SJSA1 (cell line): Measurements from ENCODE around the gene VAPB. TPM values are rescaled to one million over a fixed set of nuclear protein-coding genes. Genes with fewer than 3 reads are reported as not detected.
"Not testable (repeated sequence)": the region's sequence is repeated elsewhere in the genome, so short reads cannot be mapped to it uniquely, and the experiment has no call there.

Experiments used
- DNase-seq, 2 experiments: peaks; one replicate each; pipeline ENCODE4 v3.0.0-alpha.2; 2015 to 2020; ENCODE audit warnings: low spot score in 2 of 2, low read depth in 1 of 2
- H3K27ac ChIP-seq: fragments of 250-450 bp; sonication (Bioruptor Pico); 2 replicates; pipeline ENCODE4 v1.5.1; 2020; ENCODE audit warnings: mild to moderate bottlenecking, moderate library complexity
- H3K27me3 ChIP-seq: fragments of 250-450 bp; sonication (Bioruptor Pico); replicated peaks from 2 replicates; pipeline ENCODE4 v1.5.1; 2020; ENCODE audit warnings: mild to moderate bottlenecking, moderate library complexity
- H3K36me3 ChIP-seq: fragments of 250-450 bp; sonication (Bioruptor Pico); 2 replicates; pipeline ENCODE4 v1.5.1; 2020; ENCODE audit warnings: mild to moderate bottlenecking
- H3K4me1 ChIP-seq: fragments of 250-450 bp; sonication (Bioruptor Pico); replicated peaks from 2 replicates; pipeline ENCODE4 v1.6.1; 2021; ENCODE audit warnings: mild to moderate bottlenecking
- H3K4me3 ChIP-seq: fragments of 250-450 bp; sonication (Bioruptor Pico); 2 replicates; pipeline ENCODE4 v1.5.1; 2020; ENCODE audit warnings: mild to moderate bottlenecking
- H3K9me3 ChIP-seq: fragments of 250-450 bp; sonication (Bioruptor Pico); replicated peaks from 2 replicates; pipeline ENCODE4 v1.5.1; 2020; ENCODE audit warnings: mild to moderate bottlenecking
- total RNA-seq: library from RNA; depleted of rRNA; stranded (reverse); fragments of >200 nt; shearing (Covaris generic); gene quantifications from 2 replicates; pipeline ENCODE4 v1.2.3, GENCODE V29; 2014

VAPB gene
- total RNA-seq, 1 experiment from 2014 or later, result 16.7 TPM

DNA sequence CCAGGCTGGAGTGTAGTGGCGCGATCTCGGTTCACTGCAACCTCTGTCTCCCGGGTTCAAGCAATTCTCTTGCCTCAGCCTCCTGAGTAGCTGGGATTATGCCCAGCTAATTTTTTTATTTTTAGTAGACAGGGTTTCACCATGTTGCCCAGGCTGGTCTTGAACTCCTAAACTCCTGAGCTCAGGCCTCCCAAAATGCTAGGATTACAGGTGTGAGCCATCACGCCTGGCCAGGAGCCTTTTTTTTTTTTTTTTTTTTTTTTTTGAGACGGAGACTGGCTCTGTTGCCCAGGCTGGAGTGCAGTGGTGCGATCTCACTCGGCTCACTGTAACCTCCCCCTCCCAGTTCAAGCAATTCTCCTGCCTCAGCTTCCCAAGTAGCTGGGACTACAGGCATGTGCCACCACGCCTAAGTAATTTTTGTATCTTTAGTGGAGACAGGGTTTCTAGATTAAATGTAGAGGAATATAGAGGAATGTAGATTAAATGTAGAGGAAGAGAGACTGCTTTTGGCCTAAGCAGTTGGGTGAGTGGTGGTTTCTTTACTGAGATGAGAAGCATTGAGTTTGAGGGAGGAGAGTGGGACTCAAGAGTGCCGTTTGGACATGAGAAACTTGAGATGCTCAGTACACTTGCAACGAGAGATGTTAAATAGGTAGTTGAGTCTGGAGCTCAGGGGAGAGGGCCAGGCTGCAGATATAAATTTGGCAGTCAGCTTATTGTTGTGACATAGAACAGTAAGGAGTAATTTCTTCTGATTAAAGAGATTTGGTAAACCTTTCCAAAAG lies 16.7 kb downstream of the VAPB start:
- no peak overlapping the region for H3K4me3 ChIP-seq
- peaks cover 10% of the 10 kb centered on the region; the same call in 1 of the 2 replicates for H3K36me3 ChIP-seq
- H3K4me1 ChIP-seq, result peaks cover 36% of the 10 kb centered on the region
- H3K27me3 ChIP-seq, result no peaks in the 10 kb centered on the region
- DNase-seq, result no peak
- no peaks in the 10 kb centered on the region for H3K9me3 ChIP-seq
- H3K27ac ChIP-seq, result no peak overlapping the region

GRCh38 chr20:58406422-58407001 lies 17.5 kb downstream of the VAPB start:
- no peak overlapping the region for H3K27ac ChIP-seq
- no peak overlapping the region for H3K4me3 ChIP-seq
- H3K4me1 ChIP-seq, result peaks cover 31% of the 10 kb centered on the region
- no peaks in the 10 kb centered on the region for H3K9me3 ChIP-seq
- no peaks in the 10 kb centered on the region for H3K27me3 ChIP-seq
- DNase-seq, result no peak
- peaks cover 13% of the 10 kb centered on the region; the same call in 1 of the 2 replicates for H3K36me3 ChIP-seq

GRCh38 chr20:58407201-58407873 lies 18.3 kb downstream of the VAPB start:
- H3K27me3 ChIP-seq, result no peaks in the 10 kb centered on the region
- H3K4me3 ChIP-seq, result no peak overlapping the region
- no peaks in the 10 kb centered on the region for H3K9me3 ChIP-seq
- H3K4me1 ChIP-seq, result peaks cover 31% of the 10 kb centered on the region
- DNase-seq, result no peak
- 0 out of 2 replicates have a peak, but pooled peaks cover 7% of the 10 kb centered on the region for H3K36me3 ChIP-seq
- 0 out of 2 replicates have a peak overlapping the region, but pooled peaks have one; percentile 9 for H3K27ac ChIP-seq

DNA sequence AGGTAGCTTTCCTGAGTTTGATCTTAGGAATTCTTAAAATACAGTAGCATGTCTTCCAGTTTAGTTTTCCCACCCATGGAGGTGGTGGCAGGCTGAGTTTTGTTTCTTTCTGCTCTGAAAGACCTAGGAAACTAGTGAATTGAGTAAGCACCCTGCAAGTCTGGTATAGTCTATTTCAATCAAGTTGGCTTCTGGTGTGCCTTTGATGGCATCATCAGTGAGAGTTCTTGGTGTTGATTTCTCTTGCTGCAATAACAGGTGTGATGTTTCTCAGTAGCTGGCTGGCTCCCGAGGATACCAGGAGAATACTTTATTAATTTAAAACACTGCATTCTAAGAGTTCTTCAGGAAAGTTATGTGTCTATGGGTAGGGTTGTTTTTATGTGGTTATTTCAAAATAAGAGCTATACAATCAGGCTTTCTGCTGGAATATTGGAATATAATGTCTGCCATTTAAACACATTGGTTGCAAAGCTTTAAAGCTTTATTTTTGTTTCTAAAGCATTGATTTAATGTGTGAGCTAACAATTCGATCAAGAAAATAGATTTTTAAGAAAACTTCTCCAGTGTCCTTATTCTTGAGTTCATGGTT lies 19.0 kb downstream of the VAPB start:
- 0 out of 2 replicates have a peak overlapping the region, but pooled peaks have one; percentile 9 for H3K27ac ChIP-seq
- no peaks in the 10 kb centered on the region for H3K9me3 ChIP-seq
- H3K36me3 ChIP-seq, result 0 out of 2 replicates have a peak, but pooled peaks cover 6% of the 10 kb centered on the region
- no peak overlapping the region for H3K4me3 ChIP-seq
- DNase-seq, result no peak
- no peaks in the 10 kb centered on the region for H3K27me3 ChIP-seq
- H3K4me1 ChIP-seq, result peaks cover 31% of the 10 kb centered on the region

- H3K27me3 ChIP-seq, result no peaks in the 10 kb centered on the region
- no peak overlapping the region for H3K27ac ChIP-seq
- peaks cover 31% of the 10 kb centered on the region for H3K4me1 ChIP-seq
- no peaks in the 10 kb centered on the region for H3K9me3 ChIP-seq
- no peak for DNase-seq
- 0 out of 2 replicates have a peak, but pooled peaks cover 4% of the 10 kb centered on the region for H3K36me3 ChIP-seq
- no peak overlapping the region for H3K4me3 ChIP-seq
Observed at GRCh38 chr20:58408603-58409246, 19.7 kb downstream of the VAPB start.

DNA sequence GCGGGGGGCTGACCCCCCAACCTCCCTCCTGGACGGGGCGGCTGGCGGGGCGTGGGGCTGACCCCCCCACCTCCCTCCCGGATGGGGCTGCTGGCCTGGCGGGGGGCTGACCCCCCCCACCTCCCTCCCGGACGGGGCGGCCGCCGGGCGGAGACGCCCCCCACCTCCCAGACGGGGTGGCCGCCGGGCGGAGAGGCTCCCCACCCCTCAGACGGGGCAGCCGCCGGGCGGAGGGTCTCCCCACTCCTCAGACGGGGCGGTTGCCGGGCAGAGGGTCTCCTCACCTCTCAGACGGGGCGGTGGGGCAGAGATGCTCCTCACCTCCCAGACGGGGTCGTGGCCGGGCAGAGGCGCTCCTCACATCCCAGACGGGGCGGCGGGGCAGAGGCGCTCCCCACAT lies 25.2 kb downstream of the VAPB start:
- not testable (repeated sequence) for H3K4me1 ChIP-seq, H3K4me3 ChIP-seq, H3K9me3 ChIP-seq, H3K27ac ChIP-seq, H3K27me3 ChIP-seq, DNase-seq
- peaks cover 26% of the 10 kb centered on the region for H3K36me3 ChIP-seq

DNA sequence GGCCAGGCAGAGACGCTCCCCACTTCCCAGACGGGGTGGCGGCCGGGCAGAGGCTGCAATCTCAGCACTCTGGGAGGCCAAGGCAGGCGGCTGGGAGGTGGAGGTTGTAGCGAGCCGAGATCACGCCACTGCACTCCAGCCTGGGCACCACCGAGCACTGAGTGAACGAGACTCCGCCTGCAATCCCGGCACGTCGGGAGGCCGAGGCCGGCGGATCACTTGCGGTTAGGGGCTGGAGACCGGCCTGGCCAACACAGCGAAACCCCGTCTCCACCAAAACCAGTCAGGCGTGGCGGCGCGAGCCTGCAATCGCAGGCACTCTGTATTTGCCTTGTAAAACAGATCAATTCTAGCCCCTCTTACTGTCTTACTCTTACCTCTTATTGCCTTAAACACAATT lies 25.8 kb downstream of the VAPB start:
- DNase-seq, H3K9me3 ChIP-seq, H3K27ac ChIP-seq, H3K4me3 ChIP-seq, H3K27me3 ChIP-seq, H3K4me1 ChIP-seq: not testable (repeated sequence)
- H3K36me3 ChIP-seq, result peaks cover 30% of the 10 kb centered on the region

- Histone ChIP-seq H3K27ac (no peak overlapping the region), H3K4me1 (peaks cover 12% of the 10 kb centered on the region), H3K9me3 (no peaks in the 10 kb centered on the region), H3K4me3 (no peak overlapping the region), H3K27me3 (no peaks in the 10 kb centered on the region), H3K36me3 (peaks cover 38% of the 10 kb centered on the region)
- no peak for DNase-seq
Observed at GRCh38 chr20:58416057-58416456, 27.0 kb downstream of the VAPB start.

DNA sequence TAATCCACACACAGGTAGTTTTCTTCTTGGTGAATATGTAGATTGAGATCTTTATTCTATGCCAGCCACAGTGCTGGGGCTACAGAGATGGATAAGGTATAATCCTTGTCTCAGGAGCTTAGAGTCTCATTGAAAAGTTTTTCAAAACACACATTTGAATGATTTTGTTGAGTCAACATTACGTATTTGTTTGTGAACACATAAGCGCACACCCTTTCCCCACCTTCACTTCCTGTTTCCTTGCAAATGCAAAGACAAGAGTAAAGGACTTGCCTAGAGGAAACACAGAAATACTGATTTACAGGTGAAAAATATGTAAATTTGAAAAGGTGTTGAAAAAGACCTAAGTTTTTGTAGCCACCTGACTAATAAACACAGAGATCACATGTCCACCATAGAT lies 27.8 kb downstream of the VAPB start:
- H3K4me1 ChIP-seq, result peaks cover 12% of the 10 kb centered on the region
- no peak for DNase-seq

DNA sequence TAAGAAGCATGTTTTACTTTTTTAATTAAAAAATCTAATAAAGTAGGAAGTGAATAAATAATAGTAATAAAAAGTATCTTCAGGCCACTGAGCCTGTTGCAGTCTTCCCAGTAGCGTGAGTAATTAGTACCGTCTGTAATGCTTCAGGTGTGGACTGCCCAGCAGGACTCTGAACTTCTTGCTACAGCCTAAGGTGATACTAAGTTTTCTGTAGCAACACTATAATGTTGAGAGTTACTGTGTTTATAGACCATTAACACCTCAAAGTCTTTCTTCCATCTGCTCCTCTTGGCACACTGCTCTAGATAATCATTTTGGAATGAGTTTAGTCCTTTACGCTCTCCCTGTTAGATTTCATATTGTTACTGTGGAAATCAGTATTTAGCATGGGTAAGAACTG lies 28.4 kb downstream of the VAPB start:
- DNase-seq, result no peak
- no peaks in the 10 kb centered on the region for H3K9me3 ChIP-seq
- H3K36me3 ChIP-seq, result peaks cover 50% of the 10 kb centered on the region
- H3K4me3 ChIP-seq, result no peak overlapping the region
- H3K27me3 ChIP-seq, result no peaks in the 10 kb centered on the region
- peaks cover 12% of the 10 kb centered on the region for H3K4me1 ChIP-seq
- no peak overlapping the region for H3K27ac ChIP-seq

More for the DNA sequence above, 27.8 kb downstream of the VAPB start:
- Histone ChIP-seq H3K27me3 (no peaks in the 10 kb centered on the region), H3K27ac (no peak overlapping the region), H3K9me3 (no peaks in the 10 kb centered on the region), H3K36me3 (peaks cover 45% of the 10 kb centered on the region), H3K4me3 (no peak overlapping the region)

DNA sequence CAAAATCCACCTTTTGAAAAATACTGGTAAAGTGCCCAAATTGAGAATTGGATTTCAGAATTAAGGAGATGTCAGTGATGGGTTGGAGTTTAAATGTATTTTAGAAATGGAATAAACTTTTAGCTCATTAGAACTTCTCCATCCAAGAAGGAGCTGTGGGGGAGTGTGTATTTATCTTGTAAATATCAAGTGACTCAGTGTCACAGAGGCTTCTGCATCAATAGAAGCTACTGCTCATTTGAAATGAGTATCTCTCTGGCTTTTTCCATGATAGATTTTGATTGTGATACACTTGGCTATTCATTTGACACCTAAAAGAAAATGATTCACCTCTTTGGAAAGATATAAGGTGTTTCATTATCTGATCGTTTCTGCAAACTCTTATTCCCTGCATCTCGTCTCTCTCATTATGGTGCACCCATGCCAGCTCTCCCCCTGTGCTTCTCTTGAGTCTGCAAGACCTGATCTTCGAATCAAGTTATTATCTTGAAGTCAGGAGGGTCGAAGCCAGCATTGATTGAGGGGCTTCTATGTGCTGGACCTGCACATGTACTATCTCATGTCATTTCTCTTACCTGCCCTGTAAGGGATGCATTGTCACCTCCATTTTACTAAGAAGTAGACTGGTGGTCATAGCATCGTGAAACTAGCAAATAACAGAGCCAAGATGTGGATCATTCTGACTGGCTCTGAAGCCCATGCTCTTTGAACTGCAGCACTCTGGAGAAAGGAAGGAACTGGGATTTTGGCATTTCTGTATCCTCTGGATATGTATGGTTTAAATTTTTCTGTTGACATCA lies 30.1 kb downstream of the VAPB start:
- Histone ChIP-seq H3K4me1 (peaks cover 12% of the 10 kb centered on the region), H3K9me3 (no peaks in the 10 kb centered on the region), H3K27ac (no peak overlapping the region), H3K36me3 (peaks cover 62% of the 10 kb centered on the region), H3K27me3 (no peaks in the 10 kb centered on the region), H3K4me3 (no peak overlapping the region)
- no peak for DNase-seq

DNA sequence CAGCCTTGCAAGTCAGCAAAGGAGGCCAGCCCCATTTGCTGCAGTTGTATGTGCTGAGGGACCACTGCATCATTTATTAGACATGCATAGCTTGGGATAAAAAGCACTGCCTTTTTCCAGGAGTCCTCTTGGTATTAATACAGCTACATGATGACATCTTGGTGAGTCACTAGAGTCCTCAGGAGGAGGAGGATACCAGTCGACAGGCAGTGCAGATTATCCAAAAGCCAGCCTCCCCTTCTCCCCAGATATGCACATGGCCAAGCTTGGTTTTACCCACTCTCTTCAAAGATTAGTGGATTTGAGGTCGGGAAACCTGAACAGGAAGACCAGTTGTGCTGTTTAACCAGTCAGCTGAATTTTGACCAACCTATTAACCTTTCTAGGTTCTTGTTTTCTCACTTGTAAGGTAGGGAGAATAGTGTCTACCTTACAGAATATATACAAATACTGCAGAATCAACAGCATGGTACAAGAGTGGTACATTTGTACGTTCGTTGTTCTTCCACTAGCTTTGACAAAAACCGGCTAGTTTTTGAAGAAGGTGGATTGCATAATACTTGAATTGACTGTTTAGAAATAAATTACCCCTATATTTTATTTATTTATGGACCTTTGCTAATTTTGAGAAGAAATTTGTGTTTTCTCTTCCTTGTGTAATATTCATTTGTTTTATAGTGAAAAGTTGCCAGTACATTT lies 31.9 kb downstream of the VAPB start:
- Histone ChIP-seq H3K36me3 (peaks cover 67% of the 10 kb centered on the region), H3K27me3 (no peaks in the 10 kb centered on the region), H3K27ac (no peak overlapping the region), H3K4me1 (peaks cover 9% of the 10 kb centered on the region), H3K4me3 (no peak overlapping the region), H3K9me3 (no peaks in the 10 kb centered on the region)
- DNase-seq, result peak in 1 of 2 experiments; percentile 24
